Spleen (tissue), 11 donors: ENCODE results near the gene ANXA2. TPM values are rescaled to one million over a fixed set of nuclear protein-coding genes. Genes with fewer than 3 reads are reported as not detected.
A peak's percentile ranks its signal among the peaks of the same experiment; 100 is the strongest.
"Not testable (repeated sequence)": the region's sequence is repeated elsewhere in the genome, so short reads cannot be mapped to it uniquely, and the experiment has no call there.

Experiments used
- DNase-seq: peaks from one replicate; pipeline ENCODE4 v3.0.0-alpha.2; 2020
- H3K27ac ChIP-seq, 8 donors: fragments of 200-600 bp; sonication (generic) in 7 of 8; 1 replicate in 4 of 8; 2 replicates in 4 of 8; pipeline versions ENCODE4 v1.5.0 to v1.8.0; 2016 to 2021; ENCODE audit warnings: inconsistent platforms in 4 of 8, mild to moderate bottlenecking in 4 of 8, moderate library complexity in 1 of 8
- H3K27me3 ChIP-seq, 7 donors: fragments of 200-600 bp; sonication (generic) in 6 of 7; replicated peaks in 1 of 7; 1 replicate in 4 of 7; 2 replicates in 3 of 7; pipeline versions ENCODE4 v1.5.0 to v1.8.0; 2016 to 2021; ENCODE audit warnings: inconsistent platforms in 3 of 7, mild to moderate bottlenecking in 1 of 7
- H3K36me3 ChIP-seq, 6 donors: fragments of 200-600 bp; sonication (generic) in 5 of 6; 1 replicate in 4 of 6; 2 replicates in 2 of 6; pipeline versions ENCODE4 v1.5.0 to v1.8.0; 2016 to 2021; ENCODE audit warnings: inconsistent platforms in 2 of 6
- H3K4me1 ChIP-seq, 6 donors: fragments of 200-600 bp; sonication (generic) in 5 of 6; 1 replicate in 3 of 6; 2 replicates in 3 of 6; pipeline versions ENCODE4 v1.5.0 to v1.8.0; 2016 to 2021; ENCODE audit warnings: inconsistent platforms in 3 of 6
- H3K4me3 ChIP-seq, 8 donors: fragments of 200-600 bp; sonication (generic) in 7 of 8; 1 replicate in 4 of 8; 2 replicates in 4 of 8; pipeline versions ENCODE4 v1.5.0 to v1.8.0; 2016 to 2021; ENCODE audit warnings: inconsistent platforms in 4 of 8, mild to moderate bottlenecking in 4 of 8, moderate library complexity in 2 of 8
- H3K9me3 ChIP-seq, 8 donors: fragments of 200-600 bp; sonication (generic) in 7 of 8; 1 replicate in 4 of 8; 2 replicates in 4 of 8; pipeline versions ENCODE4 v1.5.0 to v1.8.0; 2016 to 2021; ENCODE audit warnings: inconsistent platforms in 4 of 8
- POLR2A ChIP-seq, 3 donors: fragments of 450-650 bp; IDR thresholded peaks; one replicate each; pipeline ENCODE4 v1.5.1; 2017; ENCODE audit warnings: antibody characterized with exemption in 3 of 3, mild to moderate bottlenecking in 1 of 3
- POLR2AphosphoS5 ChIP-seq, 3 donors: sonication (generic); formaldehyde crosslinking; IDR thresholded peaks; one replicate each; pipeline ENCODE4 v1.5.1; 2017; ENCODE audit warnings: antibody characterized with exemption in 3 of 3
- WGBS, 5 donors: extraction: QIAGEN DNeasy Blood & Tissue Kit in 3 of 5; methylation state at CpG; one replicate each; pipeline versions ENCODE4 v1.1.5 to v1.1.7; 2013 to 2018; 5-methylcytosine and 5-hydroxymethylcytosine counted together
- intact Hi-C: fragments of 100-400 bp; cut with DNase I; formaldehyde crosslinking; loops from one replicate; pipeline ENCODE4 v1.15.0; 2023; ENCODE audit warnings: low total_unique reads
- polyA plus RNA-seq, 3 donors: library from polyadenylated mRNA; stranded (reverse); fragments of 200-250 nt; gene quantifications; one replicate each; pipeline ENCODE4 v1.2.1, GENCODE V29; 2013
- total RNA-seq, 7 donors: library from RNA; depleted of rRNA in 3 of 7; stranded (reverse); fragments of >200 nt in 3 of 7; fragmentation: NEBNext Ultra II Directional in 4 of 7; extraction: Animal tissue kit (Norgen Biotek cat#: 25700) in 4 of 7; gene quantifications; one replicate each; pipeline versions ENCODE4 v1.1.0 to v1.2.1, GENCODE V29; 2016 to 2021
- TF ChIP-seq, protein P1 (sequence below), 11 experiments: fragments of 200-600 bp in 7 of 11; fragments of 450-650 bp in 4 of 11; sonication (generic) in 4 of 11; IDR thresholded peaks in 8 of 11; conservative IDR thresholded peaks in 3 of 11; 1 replicate in 7 of 11; 2 replicates in 4 of 11; pipeline versions ENCODE4 v1.4.0 to v1.8.0; 2016 to 2021; ENCODE audit warnings: antibody characterized with exemption in 11 of 11, inconsistent platforms in 4 of 11, mild to moderate bottlenecking in 1 of 11
- donor health status: healthy with polysubstance abuse.
- donor health status: DM: no; HTN: no; CAD: no; lungs with moderate emphysema.
- donor health status: DM: no; HTN: no; CAD: no.
- donor health status: Bipolar disorder and iron deficiency.
- donor health status: healthy.
- donor health status: DM: no; HTN: no; CAD: no.
- donor health status: DM: yes; HTN: yes; CAD: no.

Gene ANXA2
- total and polyA plus RNA-seq, 10 donors, result 163 to 437 (median 337) TPM

DNA sequence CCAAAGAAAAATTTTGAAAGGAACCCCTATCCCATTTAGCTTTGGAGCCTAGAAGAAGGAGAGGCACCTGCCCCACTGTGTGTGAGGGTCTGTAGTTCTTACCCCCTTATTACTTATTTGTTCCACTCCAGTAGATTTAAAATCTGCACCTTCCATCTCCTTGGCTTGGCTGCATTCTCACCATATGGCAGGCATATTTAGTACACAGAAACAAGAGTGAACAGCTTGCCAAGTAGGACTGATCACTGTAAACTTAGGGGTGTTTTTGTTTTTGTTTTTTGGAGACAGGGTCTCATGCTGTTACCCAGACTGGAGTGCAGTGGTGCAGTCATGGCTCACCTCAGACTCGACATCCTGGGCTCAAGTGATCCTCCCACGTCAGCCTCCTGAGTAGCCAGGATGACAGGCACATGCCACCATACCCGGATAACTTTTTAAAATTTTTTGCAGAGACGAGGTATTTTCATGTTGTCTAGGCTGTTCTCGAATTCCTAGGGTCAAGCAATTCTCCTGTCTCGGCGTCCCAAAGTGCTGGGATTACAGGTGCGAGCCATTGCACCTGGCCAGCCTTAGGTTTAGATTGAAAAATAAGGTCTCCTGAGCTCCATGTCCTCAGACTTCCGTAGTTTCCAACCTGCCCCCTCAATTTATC is 14.1 kb upstream of the ANXA2 start:
- TF ChIP-seq POLR2AphosphoS5 (IDR thresholded peaks at IDR 0.05) (no peak), POLR2A (IDR thresholded peaks at IDR 0.05) (no peak)
- TF ChIP-seq, protein P1, sequence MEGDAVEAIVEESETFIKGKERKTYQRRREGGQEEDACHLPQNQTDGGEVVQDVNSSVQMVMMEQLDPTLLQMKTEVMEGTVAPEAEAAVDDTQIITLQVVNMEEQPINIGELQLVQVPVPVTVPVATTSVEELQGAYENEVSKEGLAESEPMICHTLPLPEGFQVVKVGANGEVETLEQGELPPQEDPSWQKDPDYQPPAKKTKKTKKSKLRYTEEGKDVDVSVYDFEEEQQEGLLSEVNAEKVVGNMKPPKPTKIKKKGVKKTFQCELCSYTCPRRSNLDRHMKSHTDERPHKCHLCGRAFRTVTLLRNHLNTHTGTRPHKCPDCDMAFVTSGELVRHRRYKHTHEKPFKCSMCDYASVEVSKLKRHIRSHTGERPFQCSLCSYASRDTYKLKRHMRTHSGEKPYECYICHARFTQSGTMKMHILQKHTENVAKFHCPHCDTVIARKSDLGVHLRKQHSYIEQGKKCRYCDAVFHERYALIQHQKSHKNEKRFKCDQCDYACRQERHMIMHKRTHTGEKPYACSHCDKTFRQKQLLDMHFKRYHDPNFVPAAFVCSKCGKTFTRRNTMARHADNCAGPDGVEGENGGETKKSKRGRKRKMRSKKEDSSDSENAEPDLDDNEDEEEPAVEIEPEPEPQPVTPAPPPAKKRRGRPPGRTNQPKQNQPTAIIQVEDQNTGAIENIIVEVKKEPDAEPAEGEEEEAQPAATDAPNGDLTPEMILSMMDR (IDR thresholded peaks at IDR 0.05 in 8 of 11, conservative IDR thresholded peaks at IDR 0.05 in 3 of 11), result no peak
- DNase-seq, result no peak

DNA sequence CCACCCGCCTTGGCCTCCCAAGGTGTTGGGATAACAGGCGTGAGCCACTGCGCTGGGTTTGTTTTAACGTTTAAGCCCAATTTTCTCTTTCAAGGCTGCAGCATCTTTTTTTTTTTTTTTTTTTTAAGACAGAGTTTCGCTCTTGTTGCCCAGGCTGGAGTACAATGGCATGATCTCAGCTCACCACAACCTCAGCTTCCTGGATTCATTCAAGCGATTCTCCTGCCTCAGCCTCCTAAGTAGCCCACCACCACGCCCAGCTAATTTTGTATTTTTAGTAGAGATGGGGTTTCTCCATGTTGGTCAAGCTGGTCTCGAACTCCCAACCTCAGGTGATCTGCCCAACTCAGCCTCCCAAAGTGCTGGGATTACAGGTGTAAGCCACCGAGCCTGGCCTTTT is 12.6 kb upstream of the ANXA2 start:
- 76 to 84% (median 83%) methylated on average over 9 of the region's 9 CpGs for WGBS, 5 donors
- H3K4me3 ChIP-seq, H3K36me3 ChIP-seq, H3K27ac ChIP-seq, H3K27me3 ChIP-seq, intact Hi-C loops, DNase-seq, H3K9me3 ChIP-seq: not testable (repeated sequence)
- H3K4me1 ChIP-seq, result peaks cover 0 to 26% (median 11%) of the 10 kb centered on the region in 6 donors

More for the DNA sequence above, 14.1 kb upstream of the ANXA2 start:
- Histone ChIP-seq H3K4me3 (no peak overlapping the region), H3K27me3 (no peaks in the 10 kb centered on the region), H3K4me1 (peaks cover 0 to 25% (median 11%) of the 10 kb centered on the region in 6 donors), H3K36me3 (no peaks in the 10 kb centered on the region), H3K9me3 (no peaks in the 10 kb centered on the region), H3K27ac (no peak overlapping the region)
- intact Hi-C loops, result no loop called here
- 83 to 97% (median 95%) methylated on average over 9 of the region's 9 CpGs for WGBS, 5 donors

DNA sequence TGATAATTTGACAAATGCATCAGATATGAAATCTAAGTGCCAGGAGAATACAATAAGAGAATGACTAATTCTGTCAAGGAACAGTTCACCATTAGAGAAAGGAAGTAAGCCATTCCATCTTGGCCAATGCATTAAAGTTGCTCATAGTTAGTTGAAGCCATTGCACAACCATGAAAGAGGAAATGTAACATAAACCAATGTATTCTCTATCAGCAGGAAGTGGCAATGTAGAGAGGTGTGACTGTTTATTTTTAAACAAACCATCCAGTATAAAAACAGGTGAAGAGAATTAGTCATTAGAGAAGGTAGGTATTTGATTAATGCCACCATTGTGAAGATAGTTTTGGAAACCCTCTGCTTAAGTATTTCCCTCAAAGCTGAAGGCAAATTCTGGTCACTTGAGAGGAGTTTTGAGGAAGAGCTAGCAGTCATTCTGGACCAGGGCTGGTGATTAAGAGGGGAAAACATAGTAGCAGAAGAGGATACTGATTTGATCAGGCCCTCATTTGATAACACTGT is 10.7 kb upstream of the ANXA2 start:
- no peak for DNase-seq
- intact Hi-C loops, result no loop called here
- Histone ChIP-seq H3K27me3 (no peaks in the 10 kb centered on the region), H3K27ac (peak overlapping the region in 6 of 8 donors; percentile 4 to 72 (median 57)), H3K36me3 (no peaks in the 10 kb centered on the region), H3K4me1 (peaks cover 0 to 26% (median 11%) of the 10 kb centered on the region in 6 donors), H3K4me3 (no peak overlapping the region), H3K9me3 (no peaks in the 10 kb centered on the region)
- TF ChIP-seq POLR2AphosphoS5 (IDR thresholded peaks at IDR 0.05) (no peak), POLR2A (IDR thresholded peaks at IDR 0.05) (no peak)
- TF ChIP-seq, protein P1 (IDR thresholded peaks at IDR 0.05 in 8 of 11, conservative IDR thresholded peaks at IDR 0.05 in 3 of 11), result no peak

DNA sequence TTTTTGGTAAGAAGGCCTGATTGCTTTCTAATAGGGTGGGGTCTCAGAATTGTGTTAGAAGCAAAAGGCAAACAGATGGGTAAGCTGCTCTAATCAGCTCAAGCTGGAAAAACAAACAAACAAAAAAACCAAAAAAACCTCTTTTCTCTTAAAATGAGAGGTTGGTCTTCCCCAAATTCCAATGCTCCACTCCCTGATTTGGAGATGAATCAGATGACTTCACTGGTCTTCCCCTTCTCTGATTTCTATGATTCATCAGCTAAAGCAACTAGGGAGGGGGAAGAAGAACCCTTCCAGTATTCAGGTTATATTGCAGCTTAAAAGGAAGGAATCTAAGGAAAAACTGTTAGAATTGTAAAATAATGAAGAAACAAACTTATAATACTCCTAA is 9.6 kb upstream of the ANXA2 start:
- peaks cover 0 to 26% (median 11%) of the 10 kb centered on the region in 6 donors for H3K4me1 ChIP-seq
- no peak for DNase-seq
- TF ChIP-seq, protein P1 (IDR thresholded peaks at IDR 0.05 in 8 of 11, conservative IDR thresholded peaks at IDR 0.05 in 3 of 11), result no peak
- TF ChIP-seq POLR2A (IDR thresholded peaks at IDR 0.05) (no peak), POLR2AphosphoS5 (IDR thresholded peaks at IDR 0.05) (no peak)
- H3K27ac ChIP-seq, result peak overlapping the region in 1 of 8 donors; percentile 26
- no peak overlapping the region for H3K4me3 ChIP-seq
- no peaks in the 10 kb centered on the region for H3K36me3 ChIP-seq
- H3K9me3 ChIP-seq, result no peaks in the 10 kb centered on the region
- H3K27me3 ChIP-seq, result no peaks in the 10 kb centered on the region
- intact Hi-C loops, result no loop called here
